ENCODE results near the gene NR2F1. TPM values are rescaled to one million over a fixed set of nuclear protein-coding genes. Genes with fewer than 3 reads are reported as not detected.

The NR2F1 gene
- total and polyA plus RNA-seq, 2 experiments from 2014 or later, result 7.3 to 19.9 TPM

DNA sequence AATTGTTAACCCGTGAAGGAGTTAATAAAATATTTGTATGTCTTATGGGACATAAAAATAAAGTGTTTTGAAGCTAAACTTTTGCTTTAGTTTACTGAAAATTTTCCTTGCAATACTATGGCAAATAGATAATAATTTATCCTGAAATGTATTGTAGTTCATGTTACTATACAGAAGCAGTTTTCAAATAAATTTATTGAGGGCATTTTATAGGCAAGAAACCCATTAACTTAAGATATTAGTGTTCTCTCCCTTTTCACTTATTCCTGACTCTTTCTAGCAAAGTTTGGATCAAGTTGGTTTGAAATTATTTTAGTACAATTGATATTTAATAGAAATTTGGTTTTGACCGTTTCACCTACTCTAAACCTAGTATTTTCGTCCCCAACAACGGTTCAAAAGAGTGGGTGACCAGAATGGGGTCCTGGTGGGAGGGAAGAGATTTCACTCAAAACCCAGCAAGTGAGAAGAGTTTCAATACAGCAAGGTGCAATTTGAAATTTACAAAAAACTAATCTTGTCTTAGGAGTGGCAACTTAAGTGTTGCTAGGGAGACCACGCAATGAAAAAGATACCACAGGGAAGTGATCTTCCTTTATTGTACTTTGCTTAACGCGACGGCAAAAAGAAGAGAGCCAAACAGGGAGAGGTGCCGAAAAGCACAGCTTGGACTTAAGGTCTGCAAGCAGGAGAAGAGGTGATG is 28.4 kb downstream of the NR2F1 start:
- no peaks in the 10 kb centered on the region for H3K9me2 ChIP-seq (replicated peaks; ENCODE audit: insufficient read depth)
- H4K20me1 ChIP-seq (ENCODE audit: insufficient read depth, poor library complexity, severe bottlenecking), result no peaks in the 10 kb centered on the region
- H3K36me3 ChIP-seq (replicated peaks; ENCODE audit: insufficient read depth, low read depth), result no peaks in the 10 kb centered on the region
- H3K79me2 ChIP-seq, result no peaks in the 10 kb centered on the region
- 9% methylated on average over 9 of the region's 9 CpGs for WGBS (ENCODE audit: low lambda C conversion rate, missing lambda C conversion rate)
- no peaks in the 10 kb centered on the region for H3K9me3 ChIP-seq (ENCODE audit: low read depth)
- peaks cover 11% of the 10 kb centered on the region for H3K4me1 ChIP-seq (ENCODE audit: insufficient read depth)
- no peak overlapping the region for H3K27ac ChIP-seq
- no peak overlapping the region for H3K4me3 ChIP-seq
- peak overlapping the region; percentile 72 for H3K4me2 ChIP-seq
- no peak overlapping the region for H2AFZ ChIP-seq
- peaks cover 97% of the 10 kb centered on the region for H3K27me3 ChIP-seq
- no peak for DNase-seq (ENCODE audit: low spot score)
- TF ChIP-seq EZH2 (IDR thresholded peaks at IDR 0.05; ENCODE audit: borderline replicate concordance) (no peak), EZH2phosphoT487 (IDR thresholded peaks at IDR 0.05; ENCODE audit: low read depth, severe bottlenecking, unreplicated experiment) (no peak)
- TF ChIP-seq, protein P1, sequence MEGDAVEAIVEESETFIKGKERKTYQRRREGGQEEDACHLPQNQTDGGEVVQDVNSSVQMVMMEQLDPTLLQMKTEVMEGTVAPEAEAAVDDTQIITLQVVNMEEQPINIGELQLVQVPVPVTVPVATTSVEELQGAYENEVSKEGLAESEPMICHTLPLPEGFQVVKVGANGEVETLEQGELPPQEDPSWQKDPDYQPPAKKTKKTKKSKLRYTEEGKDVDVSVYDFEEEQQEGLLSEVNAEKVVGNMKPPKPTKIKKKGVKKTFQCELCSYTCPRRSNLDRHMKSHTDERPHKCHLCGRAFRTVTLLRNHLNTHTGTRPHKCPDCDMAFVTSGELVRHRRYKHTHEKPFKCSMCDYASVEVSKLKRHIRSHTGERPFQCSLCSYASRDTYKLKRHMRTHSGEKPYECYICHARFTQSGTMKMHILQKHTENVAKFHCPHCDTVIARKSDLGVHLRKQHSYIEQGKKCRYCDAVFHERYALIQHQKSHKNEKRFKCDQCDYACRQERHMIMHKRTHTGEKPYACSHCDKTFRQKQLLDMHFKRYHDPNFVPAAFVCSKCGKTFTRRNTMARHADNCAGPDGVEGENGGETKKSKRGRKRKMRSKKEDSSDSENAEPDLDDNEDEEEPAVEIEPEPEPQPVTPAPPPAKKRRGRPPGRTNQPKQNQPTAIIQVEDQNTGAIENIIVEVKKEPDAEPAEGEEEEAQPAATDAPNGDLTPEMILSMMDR (IDR thresholded peaks at IDR 0.05; ENCODE audit: poor library complexity), result no peak

GRCh38 chr5:93611976-93612854 is 29.2 kb downstream of the NR2F1 start:
- Histone ChIP-seq H3K9me2 (replicated peaks; ENCODE audit: insufficient read depth) (no peaks in the 10 kb centered on the region), H3K27me3 (peaks cover 97% of the 10 kb centered on the region), H3K36me3 (replicated peaks; ENCODE audit: insufficient read depth, low read depth) (no peaks in the 10 kb centered on the region), H3K9me3 (ENCODE audit: low read depth) (no peaks in the 10 kb centered on the region), H3K4me1 (ENCODE audit: insufficient read depth) (peaks cover 11% of the 10 kb centered on the region), H2AFZ (no peak overlapping the region), H4K20me1 (ENCODE audit: insufficient read depth, poor library complexity, severe bottlenecking) (no peaks in the 10 kb centered on the region), H3K4me2 (peak overlapping the region; percentile 72), H3K27ac (no peak overlapping the region), H3K79me2 (no peaks in the 10 kb centered on the region), H3K4me3 (no peak overlapping the region)
- no peak for DNase-seq (ENCODE audit: low spot score)
- TF ChIP-seq EZH2 (IDR thresholded peaks at IDR 0.05; ENCODE audit: borderline replicate concordance), result peak; percentile 81
- TF ChIP-seq, protein P1 (IDR thresholded peaks at IDR 0.05; ENCODE audit: poor library complexity), result no peak
- TF ChIP-seq EZH2phosphoT487 (IDR thresholded peaks at IDR 0.05; ENCODE audit: low read depth, severe bottlenecking, unreplicated experiment), result peak; percentile 78
- WGBS (ENCODE audit: low lambda C conversion rate, missing lambda C conversion rate), result 2% methylated on average over 36 of the region's 43 CpGs

DNA sequence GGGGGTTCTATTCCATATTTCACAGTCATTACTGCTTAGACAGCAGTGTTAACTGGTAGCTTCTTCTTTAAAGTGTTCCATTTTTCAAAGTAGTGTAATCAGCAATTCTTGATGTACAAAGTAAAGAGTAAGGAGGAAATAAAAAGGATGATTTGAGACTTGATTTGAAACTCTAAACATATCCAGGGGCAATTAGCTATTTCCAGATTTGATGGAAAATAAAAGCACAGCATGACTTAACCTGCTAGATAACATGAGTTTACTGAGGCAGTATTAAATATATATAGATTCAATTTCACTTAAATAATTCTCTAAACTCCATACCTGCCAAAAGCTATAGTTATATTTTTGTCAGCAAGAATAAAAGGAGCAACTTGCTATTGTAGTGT is 29.8 kb downstream of the NR2F1 start:
- TF ChIP-seq, protein P1 (IDR thresholded peaks at IDR 0.05; ENCODE audit: poor library complexity), result no peak
- no peak for TF ChIP-seq EZH2 (IDR thresholded peaks at IDR 0.05; ENCODE audit: borderline replicate concordance)
- Histone ChIP-seq H3K79me2 (no peaks in the 10 kb centered on the region), H2AFZ (no peak overlapping the region), H3K36me3 (replicated peaks; ENCODE audit: insufficient read depth, low read depth) (no peaks in the 10 kb centered on the region), H3K4me2 (peak overlapping the region; percentile 72), H3K27ac (no peak overlapping the region), H3K9me2 (replicated peaks; ENCODE audit: insufficient read depth) (no peaks in the 10 kb centered on the region), H3K4me3 (no peak overlapping the region), H3K27me3 (peaks cover 98% of the 10 kb centered on the region), H3K9me3 (ENCODE audit: low read depth) (no peaks in the 10 kb centered on the region), H4K20me1 (ENCODE audit: insufficient read depth, poor library complexity, severe bottlenecking) (no peaks in the 10 kb centered on the region), H3K4me1 (ENCODE audit: insufficient read depth) (peaks cover 11% of the 10 kb centered on the region)
- DNase-seq (ENCODE audit: low spot score), result no peak
